ENCODE results near the gene PTPN22. TPM values are rescaled to one million over a fixed set of nuclear protein-coding genes. Genes with fewer than 3 reads are reported as not detected.

Gene PTPN22
- total and polyA plus RNA-seq, 9 of the 15 experiments (the other 6 are each of a cell fraction or from before 2014, with no cell fraction given): 0.45 to 4.6 (median 1.1) TPM

- peak; percentile 90 for TF ChIP-seq MITF (IDR thresholded peaks at IDR 0.05)
- no peak for TF ChIP-seq USF2 (CRISPR knock-in tag; IDR thresholded peaks at IDR 0.05)
- TF ChIP-seq ZBTB11 (CRISPR knock-in tag; IDR thresholded peaks at IDR 0.05): peak in 1 of 3 experiments; percentile 85; a peak in 2 of 6 replicates
- TF ChIP-seq MAZ (CRISPR knock-in tag; conservative IDR thresholded peaks at IDR 0.05 in 1 of 2, IDR thresholded peaks at IDR 0.05 in 1 of 2): peak in 1 of 2 experiments; percentile 63; a peak in 2 of 4 replicates
- no peak for TF ChIP-seq SNIP1 (IDR thresholded peaks at IDR 0.05; ENCODE audit: low read depth)
- peak; percentile 96; the same call in 1 of the 2 replicates for TF ChIP-seq MTA3 (IDR thresholded peaks at IDR 0.05; ENCODE audit: borderline replicate concordance)
- peak; percentile 93 for TF ChIP-seq RNF2 (IDR thresholded peaks at IDR 0.05)
- no peak for TF ChIP-seq DNMT1 (IDR thresholded peaks at IDR 0.05)
- no peak for TF ChIP-seq ZNF830 (CRISPR knock-in tag; IDR thresholded peaks at IDR 0.05)
- TF ChIP-seq RFX1 (IDR thresholded peaks at IDR 0.05): no peak
- no peak for TF ChIP-seq THAP7 (CRISPR knock-in tag; IDR thresholded peaks at IDR 0.05)
- no peak for TF ChIP-seq ZBTB34 (CRISPR knock-in tag; IDR thresholded peaks at IDR 0.05)
- TF ChIP-seq ZBTB26 (CRISPR knock-in tag; IDR thresholded peaks at IDR 0.05): no peak
- TF ChIP-seq RB1 (IDR thresholded peaks at IDR 0.05; ENCODE audit: low read depth): peak; percentile 69; the same call in 1 of the 2 replicates
- TF ChIP-seq PHB2 (IDR thresholded peaks at IDR 0.05; ENCODE audit: low read depth): peak; percentile 96
- peak; percentile 93 for TF ChIP-seq ZNF197 (CRISPR knock-in tag; IDR thresholded peaks at IDR 0.05; ENCODE audit: low read depth)
- peak; percentile 45; the same call in 1 of the 2 replicates for TF ChIP-seq RAD51 (IDR thresholded peaks at IDR 0.05; ENCODE audit: borderline replicate concordance, low read depth)
- TF ChIP-seq NFE2 (IDR thresholded peaks at IDR 0.05; ENCODE audit: low read depth): peak; percentile 95
Measured at GRCh38 chr1:113913887-113914664, 42.6 kb upstream of the PTPN22 start (continued).

All from K562 (cell line).